ENCODE measurements around the gene APC2. TPM values are rescaled to one million over a fixed set of nuclear protein-coding genes. Genes with fewer than 3 reads are reported as not detected.

APC2 gene
- total RNA-seq, 1 donor from 2014 or later, result 0.12 TPM

DNA sequence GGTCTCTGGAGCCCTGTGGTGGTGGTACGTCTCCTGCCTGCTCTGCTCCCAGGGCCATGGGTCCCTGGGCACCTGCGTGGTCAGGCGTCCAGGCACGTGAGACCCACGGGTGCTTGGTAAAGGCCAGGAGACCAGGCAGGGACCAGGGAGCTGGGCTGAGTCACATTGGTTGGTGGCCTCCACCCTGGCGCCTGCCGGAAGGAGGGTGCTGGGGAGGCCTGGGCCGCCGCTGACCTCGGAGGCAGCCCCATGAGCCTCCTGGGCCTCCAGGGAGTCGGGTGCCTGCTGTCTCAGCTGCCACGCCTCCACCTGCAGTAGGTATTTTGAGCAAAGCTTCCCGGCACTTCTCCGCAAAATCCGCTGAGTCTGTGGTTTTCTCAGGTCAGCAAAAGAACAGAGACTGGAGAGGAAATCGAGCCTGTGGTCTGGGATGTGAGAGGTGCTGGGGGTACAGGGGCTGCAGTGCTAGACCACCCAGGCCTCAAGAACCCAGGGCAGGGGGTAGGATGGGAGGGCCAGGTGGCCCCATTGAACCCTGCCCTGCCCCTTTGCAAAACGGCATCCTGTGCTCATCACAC, 70.4 kb downstream of the APC2 start:
- ATAC-seq (no peak), DNase-seq (no peak)
- no peaks in the 10 kb centered on the region for H3K9me3 ChIP-seq
- intact Hi-C loops (cut with DNase I), result no loop called here
- H3K4me3 ChIP-seq, result no peak overlapping the region
- TF ChIP-seq, protein P1, sequence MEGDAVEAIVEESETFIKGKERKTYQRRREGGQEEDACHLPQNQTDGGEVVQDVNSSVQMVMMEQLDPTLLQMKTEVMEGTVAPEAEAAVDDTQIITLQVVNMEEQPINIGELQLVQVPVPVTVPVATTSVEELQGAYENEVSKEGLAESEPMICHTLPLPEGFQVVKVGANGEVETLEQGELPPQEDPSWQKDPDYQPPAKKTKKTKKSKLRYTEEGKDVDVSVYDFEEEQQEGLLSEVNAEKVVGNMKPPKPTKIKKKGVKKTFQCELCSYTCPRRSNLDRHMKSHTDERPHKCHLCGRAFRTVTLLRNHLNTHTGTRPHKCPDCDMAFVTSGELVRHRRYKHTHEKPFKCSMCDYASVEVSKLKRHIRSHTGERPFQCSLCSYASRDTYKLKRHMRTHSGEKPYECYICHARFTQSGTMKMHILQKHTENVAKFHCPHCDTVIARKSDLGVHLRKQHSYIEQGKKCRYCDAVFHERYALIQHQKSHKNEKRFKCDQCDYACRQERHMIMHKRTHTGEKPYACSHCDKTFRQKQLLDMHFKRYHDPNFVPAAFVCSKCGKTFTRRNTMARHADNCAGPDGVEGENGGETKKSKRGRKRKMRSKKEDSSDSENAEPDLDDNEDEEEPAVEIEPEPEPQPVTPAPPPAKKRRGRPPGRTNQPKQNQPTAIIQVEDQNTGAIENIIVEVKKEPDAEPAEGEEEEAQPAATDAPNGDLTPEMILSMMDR (IDR thresholded peaks at IDR 0.05), result no peak
- no peaks in the 10 kb centered on the region for H3K4me1 ChIP-seq
- H3K27me3 ChIP-seq (ENCODE audit: low read depth), result peaks cover 43% of the 10 kb centered on the region
- no peak overlapping the region for H3K27ac ChIP-seq
- no peaks in the 10 kb centered on the region for H3K36me3 ChIP-seq

DNA sequence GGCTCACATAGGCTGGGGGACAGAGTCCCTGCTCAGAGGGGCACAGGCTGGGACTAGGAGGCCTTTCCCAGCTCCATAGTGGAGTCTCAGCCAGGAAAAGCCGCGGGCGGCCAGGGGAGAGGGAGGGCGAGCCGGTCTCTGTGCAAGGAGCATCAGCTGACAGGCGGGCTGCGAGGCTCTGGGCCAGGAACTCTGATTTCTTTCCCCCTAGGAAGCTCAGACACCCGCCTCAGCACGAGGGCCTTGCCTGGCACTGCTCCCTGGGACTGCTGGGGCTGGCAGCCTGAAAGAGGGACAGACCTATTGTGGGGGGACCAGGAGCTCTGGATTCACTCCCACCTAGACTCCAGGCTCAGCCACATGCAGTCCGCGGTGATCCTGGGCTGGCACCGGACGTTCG, 71.7 kb downstream of the APC2 start:
- TF ChIP-seq, protein P1 (IDR thresholded peaks at IDR 0.05), result no peak
- H3K4me3 ChIP-seq, result no peak overlapping the region
- peaks cover 51% of the 10 kb centered on the region for H3K27me3 ChIP-seq (ENCODE audit: low read depth)
- intact Hi-C loops (cut with DNase I), result no loop called here
- H3K36me3 ChIP-seq, result no peaks in the 10 kb centered on the region
- no peak overlapping the region for H3K27ac ChIP-seq
- DNase-seq, result no peak
- no peak for ATAC-seq
- H3K4me1 ChIP-seq, result no peaks in the 10 kb centered on the region
- no peaks in the 10 kb centered on the region for H3K9me3 ChIP-seq

DNA sequence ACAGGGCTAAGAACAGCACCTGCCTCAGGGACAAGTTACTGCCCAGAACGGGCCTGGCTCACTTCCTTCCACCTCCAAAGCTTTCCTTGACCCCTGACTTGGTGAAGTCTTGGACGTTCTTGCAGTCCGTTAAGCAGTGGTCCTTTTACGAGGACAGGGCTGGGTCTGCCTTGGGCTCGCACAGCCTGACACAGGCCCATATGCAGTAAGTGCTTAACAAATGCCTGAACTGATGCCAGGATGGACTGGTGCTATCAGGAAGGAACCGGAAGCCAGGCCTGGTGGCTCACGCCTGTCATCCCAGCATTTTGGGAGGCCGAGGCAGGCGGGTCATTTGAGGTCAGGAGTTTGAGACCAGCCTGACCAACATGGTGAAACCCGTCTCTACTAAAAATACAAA, 72.1 kb downstream of the APC2 start:
- Histone ChIP-seq H3K4me1 (no peaks in the 10 kb centered on the region), H3K27ac (no peak overlapping the region), H3K36me3 (no peaks in the 10 kb centered on the region), H3K4me3 (no peak overlapping the region), H3K9me3 (no peaks in the 10 kb centered on the region), H3K27me3 (ENCODE audit: low read depth) (peaks cover 53% of the 10 kb centered on the region)
- DNase-seq, result no peak
- intact Hi-C loops (cut with DNase I), result no loop called here
- TF ChIP-seq, protein P1 (IDR thresholded peaks at IDR 0.05), result no peak
- no peak for ATAC-seq

DNA sequence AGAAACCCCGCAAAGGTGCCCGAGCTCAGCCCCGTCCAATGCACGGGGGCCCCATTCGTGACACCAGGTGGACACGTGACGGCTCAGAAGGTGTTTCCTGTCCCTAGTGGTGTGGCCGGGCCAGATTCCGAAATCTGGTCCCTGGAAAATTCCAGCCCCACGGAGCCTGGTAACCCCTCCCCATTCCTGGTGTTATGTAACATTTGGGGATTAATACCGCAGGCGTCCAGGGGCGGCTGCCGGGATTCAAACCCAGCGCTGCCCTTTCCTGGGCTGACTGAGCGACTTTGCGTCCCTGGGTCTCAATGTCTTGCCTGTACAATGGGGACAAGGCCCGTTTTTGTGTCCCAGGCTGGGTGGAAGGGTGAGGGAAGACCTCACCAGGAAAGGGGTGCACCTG, 72.9 kb downstream of the APC2 start:
- DNase-seq (no peak), ATAC-seq (no peak)
- TF ChIP-seq, protein P1 (IDR thresholded peaks at IDR 0.05), result no peak
- Histone ChIP-seq H3K4me3 (no peak overlapping the region), H3K9me3 (no peaks in the 10 kb centered on the region), H3K27ac (no peak overlapping the region), H3K27me3 (ENCODE audit: low read depth) (peaks cover 60% of the 10 kb centered on the region), H3K4me1 (no peaks in the 10 kb centered on the region), H3K36me3 (no peaks in the 10 kb centered on the region)
- intact Hi-C loops (cut with DNase I), result no loop called here

Other genes with a start within 250 kb of the APC2 start
- gene STK11, start 244.3 kb upstream of the APC2 start, total RNA-seq, result 50.5 TPM
- gene CBARP, start 212.1 kb upstream of the APC2 start, total RNA-seq, result 0.41 TPM
- 116 TPM for gene ATP5F1D, start 208.4 kb upstream of the APC2 start, total RNA-seq
- 76.3 TPM for gene MIDN, start 201.5 kb upstream of the APC2 start, total RNA-seq
- gene CIRBP, start 180.8 kb upstream of the APC2 start, total RNA-seq, result 352 TPM
- 43.5 TPM for gene FAM174C, start 174.6 kb upstream of the APC2 start, total RNA-seq
- not detected for gene EFNA2, start 164.2 kb upstream of the APC2 start, total RNA-seq
- gene NDUFS7, start 66.2 kb upstream of the APC2 start, total RNA-seq, result 76.7 TPM
- 7.8 TPM for gene GAMT, start 48.6 kb upstream of the APC2 start, total RNA-seq
- gene DAZAP1, start 42.5 kb upstream of the APC2 start, total RNA-seq, result 89.4 TPM
- gene RPS15, start 11.7 kb upstream of the APC2 start, total RNA-seq, result 854 TPM
- 28.5 TPM for gene C19orf25, start 29.1 kb downstream of the APC2 start, total RNA-seq
- 7.4 TPM for gene PCSK4, start 40.2 kb downstream of the APC2 start, total RNA-seq
- 2.5 TPM for gene REEP6, start 41.1 kb downstream of the APC2 start, total RNA-seq
- 3.3 TPM for gene ADAMTSL5, start 62.9 kb downstream of the APC2 start, total RNA-seq
- gene PLK5, start 74.0 kb downstream of the APC2 start, total RNA-seq, result not detected
- gene MEX3D, start 118.2 kb downstream of the APC2 start, total RNA-seq, result 18.5 TPM
- 68.1 TPM for gene MBD3, start 142.7 kb downstream of the APC2 start, total RNA-seq
- 164 TPM for gene UQCR11, start 155.3 kb downstream of the APC2 start, total RNA-seq
- 44.5 TPM for gene TCF3, start 202.5 kb downstream of the APC2 start, total RNA-seq

All from lower lobe of right lung (tissue), 2 donors.